Glutamatergic neuron (in vitro differentiated cells): ENCODE results near the gene L1CAM. TPM values are rescaled to one million over a fixed set of nuclear protein-coding genes. Genes with fewer than 3 reads are reported as not detected.

Experiments used
- DNase-seq: peaks from one replicate; pipeline ENCODE4 v3.0.0; 2022
- H3K27ac Mint-ChIP-seq: one replicate; pipeline ENCODE4 v1.8.0; 2020; ENCODE audit warnings: mild to moderate bottlenecking, mixed read lengths, inconsistent platforms; ENCODE audit not compliant: unreplicated experiment
- H3K27me3 Mint-ChIP-seq: one replicate; pipeline ENCODE4 v1.8.0; 2020; ENCODE audit warnings: mild to moderate bottlenecking, moderate library complexity, mixed read lengths, inconsistent platforms; ENCODE audit not compliant: unreplicated experiment
- H3K36me3 Mint-ChIP-seq: one replicate; pipeline ENCODE4 v1.8.0; 2020; ENCODE audit warnings: mild to moderate bottlenecking, mixed read lengths, inconsistent platforms; ENCODE audit not compliant: unreplicated experiment
- H3K4me1 Mint-ChIP-seq: one replicate; pipeline ENCODE4 v1.8.0; 2020; ENCODE audit warnings: mild to moderate bottlenecking, low read depth, mixed read lengths, inconsistent platforms; ENCODE audit not compliant: unreplicated experiment
- H3K4me3 Mint-ChIP-seq: one replicate; pipeline ENCODE4 v1.8.0; 2020; ENCODE audit warnings: mild to moderate bottlenecking, mixed read lengths, inconsistent platforms; ENCODE audit not compliant: unreplicated experiment
- H3K9me3 Mint-ChIP-seq: one replicate; pipeline ENCODE4 v1.8.0; 2020; ENCODE audit warnings: mild to moderate bottlenecking, moderate library complexity, mixed read lengths, inconsistent platforms; ENCODE audit not compliant: unreplicated experiment
- total RNA-seq: library from RNA; stranded (reverse); fragmentation: NEBNext Ultra II Directional; extraction: Animal tissue kit (Norgen Biotek cat#: 25700); gene quantifications from one replicate; pipeline ENCODE4 v1.2.1, GENCODE V29; 2021; ENCODE audit not compliant: unreplicated experiment
- TF ChIP-seq, protein P1 (sequence below): fragments of 200-600 bp; sonication (generic); IDR thresholded peaks from one replicate; pipeline ENCODE4 v1.5.0; 2021; ENCODE audit not compliant: partially characterized antibody, unreplicated experiment

Gene L1CAM
- total RNA-seq, 1 donor from 2014 or later, result 925 TPM

DNA sequence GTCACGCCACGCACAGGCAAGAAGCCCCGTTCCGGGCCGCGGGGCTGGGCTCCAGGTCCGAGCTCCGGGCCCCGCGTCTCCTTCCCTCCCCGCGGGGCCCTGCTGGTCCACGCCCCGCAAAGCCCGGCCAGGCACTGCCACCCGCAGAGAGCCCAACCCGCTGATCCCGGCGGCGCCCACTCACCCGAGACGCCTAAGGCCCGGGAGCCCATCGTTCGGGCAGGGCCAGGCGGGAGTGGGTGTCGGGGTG is 56.5 kb downstream of the L1CAM start:
- TF ChIP-seq, protein P1, sequence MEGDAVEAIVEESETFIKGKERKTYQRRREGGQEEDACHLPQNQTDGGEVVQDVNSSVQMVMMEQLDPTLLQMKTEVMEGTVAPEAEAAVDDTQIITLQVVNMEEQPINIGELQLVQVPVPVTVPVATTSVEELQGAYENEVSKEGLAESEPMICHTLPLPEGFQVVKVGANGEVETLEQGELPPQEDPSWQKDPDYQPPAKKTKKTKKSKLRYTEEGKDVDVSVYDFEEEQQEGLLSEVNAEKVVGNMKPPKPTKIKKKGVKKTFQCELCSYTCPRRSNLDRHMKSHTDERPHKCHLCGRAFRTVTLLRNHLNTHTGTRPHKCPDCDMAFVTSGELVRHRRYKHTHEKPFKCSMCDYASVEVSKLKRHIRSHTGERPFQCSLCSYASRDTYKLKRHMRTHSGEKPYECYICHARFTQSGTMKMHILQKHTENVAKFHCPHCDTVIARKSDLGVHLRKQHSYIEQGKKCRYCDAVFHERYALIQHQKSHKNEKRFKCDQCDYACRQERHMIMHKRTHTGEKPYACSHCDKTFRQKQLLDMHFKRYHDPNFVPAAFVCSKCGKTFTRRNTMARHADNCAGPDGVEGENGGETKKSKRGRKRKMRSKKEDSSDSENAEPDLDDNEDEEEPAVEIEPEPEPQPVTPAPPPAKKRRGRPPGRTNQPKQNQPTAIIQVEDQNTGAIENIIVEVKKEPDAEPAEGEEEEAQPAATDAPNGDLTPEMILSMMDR, result no peak
- H3K27ac Mint-ChIP-seq, result no peak overlapping the region

DNA sequence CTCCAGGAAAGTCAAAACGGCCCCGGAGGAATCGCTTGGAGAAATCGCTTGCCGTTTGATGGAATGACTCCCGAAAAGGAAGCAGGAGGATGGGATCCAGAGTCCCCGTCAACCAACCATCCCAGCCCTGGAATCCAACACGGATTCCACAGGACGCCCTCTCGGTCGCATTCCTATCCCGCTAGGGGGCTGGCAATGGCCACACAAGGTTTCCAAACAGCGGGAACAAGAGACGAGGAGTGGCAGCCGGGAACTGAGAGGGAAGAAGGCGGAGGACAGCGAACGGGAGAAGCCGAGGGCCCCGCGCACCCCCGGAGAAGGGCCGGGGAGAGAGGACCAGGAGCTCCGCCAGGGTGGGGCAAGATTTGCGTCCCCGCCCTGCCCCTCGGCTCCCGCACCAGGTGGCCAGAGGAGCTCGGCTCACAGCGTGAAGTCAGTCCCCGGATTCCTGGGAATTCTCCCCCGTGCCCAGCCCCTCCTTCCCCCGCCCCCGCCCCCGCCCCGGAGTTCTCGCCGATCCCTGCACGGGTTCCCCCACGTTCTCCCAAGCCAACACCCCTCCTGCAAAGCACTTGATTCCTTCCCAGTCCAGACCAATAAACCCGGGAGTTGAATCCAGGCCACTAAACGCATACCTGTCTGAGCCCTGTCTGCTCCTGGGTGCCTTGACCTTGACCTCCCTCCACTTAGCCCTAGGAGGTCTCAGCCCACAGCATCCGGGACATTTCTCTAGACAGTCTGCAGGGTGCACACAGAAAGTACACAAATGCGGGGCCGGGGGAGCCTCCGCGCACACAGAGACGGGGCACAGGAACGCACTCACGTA is 57.0 kb downstream of the L1CAM start:
- Mint-ChIP-seq H3K4me1 (no peaks in the 10 kb centered on the region), H3K4me3 (peak overlapping the region; percentile 74), H3K9me3 (peaks cover 5% of the 10 kb centered on the region), H3K27ac (no peak overlapping the region), H3K36me3 (no peaks in the 10 kb centered on the region), H3K27me3 (peaks cover 4% of the 10 kb centered on the region)
- TF ChIP-seq, protein P1, result no peak
- DNase-seq, result no peak

More for the DNA sequence above, 56.5 kb downstream of the L1CAM start:
- DNase-seq, result no peak
- Mint-ChIP-seq H3K27me3 (peaks cover 4% of the 10 kb centered on the region), H3K4me1 (no peaks in the 10 kb centered on the region), H3K36me3 (no peaks in the 10 kb centered on the region), H3K9me3 (peaks cover 5% of the 10 kb centered on the region), H3K4me3 (peak overlapping the region; percentile 74)

DNA sequence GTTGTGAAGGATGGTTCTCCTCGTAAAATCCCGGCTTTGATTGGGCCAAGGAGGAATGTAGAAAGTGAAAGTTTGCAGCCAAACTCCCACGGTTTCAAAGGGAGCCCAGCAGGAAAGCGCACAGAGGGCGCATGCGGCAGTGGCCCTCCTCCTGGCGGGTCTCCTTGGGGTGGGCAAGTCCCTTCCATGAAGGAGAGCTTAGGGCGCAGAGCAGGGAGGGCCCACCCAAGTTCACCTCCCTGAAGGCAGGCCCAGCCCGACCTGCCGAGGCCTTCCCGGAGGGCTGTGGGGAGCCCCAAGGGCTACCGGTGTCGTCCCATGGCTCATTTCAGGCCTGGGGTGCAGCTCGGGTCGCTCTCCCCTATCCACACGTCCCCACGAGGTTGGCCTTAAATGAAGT is 57.7 kb downstream of the L1CAM start:
- H3K4me3 Mint-ChIP-seq, result peak overlapping the region; percentile 71
- no peaks in the 10 kb centered on the region for H3K4me1 Mint-ChIP-seq
- H3K36me3 Mint-ChIP-seq, result no peaks in the 10 kb centered on the region
- no peak overlapping the region for H3K27ac Mint-ChIP-seq
- peaks cover 4% of the 10 kb centered on the region for H3K27me3 Mint-ChIP-seq
- TF ChIP-seq, protein P1, result no peak
- DNase-seq, result no peak
- H3K9me3 Mint-ChIP-seq, result peaks cover 5% of the 10 kb centered on the region

DNA sequence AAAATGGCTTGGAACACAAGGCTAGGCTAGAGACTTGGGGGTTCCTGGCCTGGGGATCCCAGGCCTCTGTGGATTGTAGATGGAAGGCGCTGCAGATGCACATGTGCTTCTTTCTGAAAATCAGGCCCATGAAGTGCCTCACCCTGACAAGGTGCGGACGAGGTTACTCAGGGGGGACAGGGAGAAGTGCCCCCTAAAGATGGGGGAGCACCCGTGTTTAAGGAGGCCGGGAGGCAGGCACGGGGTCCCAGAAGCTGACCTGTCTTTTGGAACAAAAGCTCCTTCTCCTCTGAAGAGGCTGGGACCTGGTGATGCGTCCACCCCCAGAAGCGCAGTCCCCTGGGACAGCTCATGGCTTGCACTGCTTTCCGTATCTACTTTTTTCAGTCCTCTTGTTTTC is 58.1 kb downstream of the L1CAM start:
- Mint-ChIP-seq H3K27me3 (peaks cover 4% of the 10 kb centered on the region), H3K27ac (no peak overlapping the region), H3K9me3 (peaks cover 5% of the 10 kb centered on the region), H3K4me3 (peak overlapping the region; percentile 73), H3K4me1 (no peaks in the 10 kb centered on the region), H3K36me3 (no peaks in the 10 kb centered on the region)
- TF ChIP-seq, protein P1, result no peak
- DNase-seq, result no peak

DNA sequence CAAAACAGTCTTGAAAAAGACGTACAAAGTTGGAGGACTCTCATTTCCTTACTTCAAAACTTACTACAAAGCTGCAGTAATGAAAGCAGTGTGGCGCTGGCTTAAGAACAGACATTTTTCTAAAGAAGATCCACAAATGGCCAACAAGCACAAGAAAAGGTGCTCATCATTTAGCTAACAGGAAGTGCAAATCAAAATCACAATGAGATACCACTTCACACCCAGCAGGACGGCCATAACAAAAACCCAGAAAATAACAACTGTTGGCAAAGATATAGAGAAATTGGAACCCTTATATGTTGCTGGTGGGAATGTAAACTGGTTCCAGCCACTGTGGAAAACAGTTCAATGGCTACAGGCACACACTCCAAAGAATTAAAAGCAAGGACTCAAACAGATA is 59.0 kb downstream of the L1CAM start:
- TF ChIP-seq, protein P1, result no peak
- DNase-seq, result no peak
- Mint-ChIP-seq H3K27me3 (peaks cover 8% of the 10 kb centered on the region), H3K4me3 (peak overlapping the region; percentile 32), H3K27ac (no peak overlapping the region), H3K4me1 (peaks cover 3% of the 10 kb centered on the region), H3K9me3 (peaks cover 12% of the 10 kb centered on the region), H3K36me3 (no peaks in the 10 kb centered on the region)
